ENCODE measurements around the gene RCAN2. TPM values are rescaled to one million over a fixed set of nuclear protein-coding genes. Genes with fewer than 3 reads are reported as not detected.

Gene RCAN2
- total RNA-seq, 1 experiment from 2014 or later, result 3.7 TPM

DNA sequence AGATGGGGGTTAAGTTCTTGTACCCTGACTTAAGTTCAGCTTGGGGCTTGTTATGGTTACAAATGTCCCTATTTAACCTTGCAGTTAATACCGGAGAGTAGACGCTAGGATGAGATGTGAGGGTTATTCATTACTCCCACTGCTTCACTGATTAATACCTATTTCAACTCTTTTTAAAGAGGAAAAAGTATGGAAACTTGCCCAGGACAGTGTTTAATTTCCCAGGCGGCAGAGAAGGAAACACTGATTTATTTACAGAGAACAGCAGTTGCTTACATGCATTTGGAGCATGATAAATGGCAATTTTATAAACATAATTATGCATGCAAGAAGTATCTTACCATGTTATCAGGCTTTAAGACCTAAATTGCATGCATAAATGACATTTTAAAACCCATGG is 137.7 kb downstream of the RCAN2 start:
- Mint-ChIP-seq H3K27ac (ENCODE audit: unreplicated experiment) (no peak overlapping the region), H3K9me3 (ENCODE audit: low read depth, unreplicated experiment) (no peaks in the 10 kb centered on the region), H3K4me3 (ENCODE audit: low read depth, unreplicated experiment) (no peak overlapping the region), H3K4me1 (ENCODE audit: low read depth, unreplicated experiment) (peaks cover 3% of the 10 kb centered on the region), H3K27me3 (ENCODE audit: unreplicated experiment) (no peaks in the 10 kb centered on the region), H3K36me3 (ENCODE audit: insufficient read depth, unreplicated experiment) (no peaks in the 10 kb centered on the region)
- BruUV-seq (replicated peaks), result no TSS peak
- DNase-seq, result no peak
- TF ChIP-seq, protein P1, sequence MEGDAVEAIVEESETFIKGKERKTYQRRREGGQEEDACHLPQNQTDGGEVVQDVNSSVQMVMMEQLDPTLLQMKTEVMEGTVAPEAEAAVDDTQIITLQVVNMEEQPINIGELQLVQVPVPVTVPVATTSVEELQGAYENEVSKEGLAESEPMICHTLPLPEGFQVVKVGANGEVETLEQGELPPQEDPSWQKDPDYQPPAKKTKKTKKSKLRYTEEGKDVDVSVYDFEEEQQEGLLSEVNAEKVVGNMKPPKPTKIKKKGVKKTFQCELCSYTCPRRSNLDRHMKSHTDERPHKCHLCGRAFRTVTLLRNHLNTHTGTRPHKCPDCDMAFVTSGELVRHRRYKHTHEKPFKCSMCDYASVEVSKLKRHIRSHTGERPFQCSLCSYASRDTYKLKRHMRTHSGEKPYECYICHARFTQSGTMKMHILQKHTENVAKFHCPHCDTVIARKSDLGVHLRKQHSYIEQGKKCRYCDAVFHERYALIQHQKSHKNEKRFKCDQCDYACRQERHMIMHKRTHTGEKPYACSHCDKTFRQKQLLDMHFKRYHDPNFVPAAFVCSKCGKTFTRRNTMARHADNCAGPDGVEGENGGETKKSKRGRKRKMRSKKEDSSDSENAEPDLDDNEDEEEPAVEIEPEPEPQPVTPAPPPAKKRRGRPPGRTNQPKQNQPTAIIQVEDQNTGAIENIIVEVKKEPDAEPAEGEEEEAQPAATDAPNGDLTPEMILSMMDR (IDR thresholded peaks at IDR 0.05; ENCODE audit: unreplicated experiment), result no peak
- CTCF ChIA-PET, result no interaction called here
- intact Hi-C loops (cut with micrococcal nuclease; ENCODE audit: unreplicated experiment), result no loop called here

DNA sequence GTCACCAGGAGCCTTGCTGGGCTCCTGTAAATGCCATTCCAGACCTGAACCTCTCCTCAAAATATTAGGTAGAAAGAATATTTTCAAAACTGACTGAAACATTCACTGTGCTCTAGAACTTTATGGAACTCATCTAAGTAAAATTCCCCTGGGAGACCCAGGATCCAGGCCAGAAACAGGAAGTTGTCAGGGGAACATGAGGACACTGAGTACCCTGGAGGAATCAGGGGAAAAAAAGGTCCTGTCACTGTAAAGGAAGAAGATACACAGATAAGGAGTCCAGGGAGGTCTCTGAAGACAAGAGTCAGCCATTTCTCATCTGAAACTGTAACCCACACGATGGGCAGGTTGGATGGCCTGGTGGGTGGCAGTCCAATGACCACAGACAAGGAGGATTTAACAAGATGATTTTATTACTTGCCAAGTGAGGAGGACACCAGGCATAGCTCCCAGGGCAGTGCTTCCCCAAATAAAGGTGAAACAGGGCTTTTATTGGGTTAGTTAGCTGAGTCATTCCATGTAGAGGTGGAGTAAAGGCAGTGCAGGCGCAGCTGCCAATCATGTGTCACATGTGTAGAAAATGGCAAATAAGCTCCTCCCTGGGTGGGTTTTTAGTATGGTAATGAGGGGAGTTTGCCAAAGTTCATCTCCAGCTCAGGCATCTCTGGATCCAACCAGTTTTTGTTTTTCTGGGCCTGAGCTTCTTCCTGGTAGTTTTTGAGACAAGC is 138.5 kb downstream of the RCAN2 start:
- H3K27ac Mint-ChIP-seq (ENCODE audit: unreplicated experiment), result peak overlapping the region; percentile 34

DNA sequence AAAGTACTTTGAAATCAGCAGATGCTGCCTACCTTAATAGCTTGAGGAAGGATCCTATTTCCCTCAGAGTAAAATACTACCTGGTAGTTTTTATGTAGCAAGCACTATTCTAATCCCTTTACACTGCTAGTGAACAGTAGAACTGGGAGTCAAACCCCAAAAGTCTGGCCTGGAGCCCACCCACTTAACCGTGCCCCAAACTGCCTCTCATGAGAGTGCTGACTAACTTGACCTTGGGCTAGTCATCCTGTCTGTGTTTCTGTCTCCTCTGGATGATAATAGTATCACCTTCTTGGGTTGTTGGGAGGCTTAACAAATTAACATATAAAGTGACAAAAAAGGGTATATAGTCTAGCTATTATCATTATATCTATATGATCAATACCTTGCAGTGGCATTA is 140.5 kb downstream of the RCAN2 start:
- TF ChIP-seq, protein P1 (IDR thresholded peaks at IDR 0.05; ENCODE audit: unreplicated experiment), result no peak
- Mint-ChIP-seq H3K4me3 (ENCODE audit: low read depth, unreplicated experiment) (no peak overlapping the region), H3K4me1 (ENCODE audit: low read depth, unreplicated experiment) (peaks cover 16% of the 10 kb centered on the region), H3K27ac (ENCODE audit: unreplicated experiment) (no peak overlapping the region), H3K36me3 (ENCODE audit: insufficient read depth, unreplicated experiment) (no peaks in the 10 kb centered on the region), H3K9me3 (ENCODE audit: low read depth, unreplicated experiment) (no peaks in the 10 kb centered on the region), H3K27me3 (ENCODE audit: unreplicated experiment) (no peaks in the 10 kb centered on the region)
- intact Hi-C loops (cut with micrococcal nuclease; ENCODE audit: unreplicated experiment), result no loop called here
- BruUV-seq (replicated peaks), result no TSS peak
- CTCF ChIA-PET, result no interaction called here
- DNase-seq, result no peak

More for the DNA sequence above, 138.5 kb downstream of the RCAN2 start:
- DNase-seq, result no peak
- TF ChIP-seq, protein P1 (IDR thresholded peaks at IDR 0.05; ENCODE audit: unreplicated experiment), result no peak
- no peak overlapping the region for H3K4me3 Mint-ChIP-seq (ENCODE audit: low read depth, unreplicated experiment)
- H3K27me3 Mint-ChIP-seq (ENCODE audit: unreplicated experiment), result no peaks in the 10 kb centered on the region
- H3K9me3 Mint-ChIP-seq (ENCODE audit: low read depth, unreplicated experiment), result no peaks in the 10 kb centered on the region
- no peaks in the 10 kb centered on the region for H3K36me3 Mint-ChIP-seq (ENCODE audit: insufficient read depth, unreplicated experiment)
- peaks cover 11% of the 10 kb centered on the region for H3K4me1 Mint-ChIP-seq (ENCODE audit: low read depth, unreplicated experiment)
- no TSS peak for BruUV-seq (replicated peaks)
- CTCF ChIA-PET, result no interaction called here
- intact Hi-C loops (cut with micrococcal nuclease; ENCODE audit: unreplicated experiment), result no loop called here

GRCh38 chr6:46347669-46348068 is 143.6 kb downstream of the RCAN2 start:
- Mint-ChIP-seq H3K4me3 (ENCODE audit: low read depth, unreplicated experiment) (no peak overlapping the region), H3K27ac (ENCODE audit: unreplicated experiment) (peak overlapping the region; percentile 63), H3K27me3 (ENCODE audit: unreplicated experiment) (no peaks in the 10 kb centered on the region), H3K4me1 (ENCODE audit: low read depth, unreplicated experiment) (peaks cover 16% of the 10 kb centered on the region), H3K9me3 (ENCODE audit: low read depth, unreplicated experiment) (no peaks in the 10 kb centered on the region), H3K36me3 (ENCODE audit: insufficient read depth, unreplicated experiment) (no peaks in the 10 kb centered on the region)
- DNase-seq, result no peak
- no TSS peak for BruUV-seq (replicated peaks)
- intact Hi-C loops (cut with micrococcal nuclease; ENCODE audit: unreplicated experiment), result no loop called here
- CTCF ChIA-PET, result interaction anchor here (0.6 kb wide), 1 partner anchor 177 kb away, joined by 4 read pairs; the partner anchor contains the start of gene ENPP5
- TF ChIP-seq, protein P1 (IDR thresholded peaks at IDR 0.05; ENCODE audit: unreplicated experiment), result no peak

All from Calu3 (cell line).